GM08714 (cell line): ENCODE data around the gene RNF5.
A peak's percentile ranks its signal among the peaks of the same experiment; 100 is the strongest.
"Not testable (repeated sequence)": the region's sequence is repeated elsewhere in the genome, so short reads cannot be mapped to it uniquely, and the experiment has no call there.

Experiments used
- H3K4me3 ChIP-seq: fragments of 200-500 bp; sonication (Bioruptor generic); 2 replicates; pipeline ENCODE4 v1.5.1; 2014; ENCODE audit warnings: mild to moderate bottlenecking, low read length, inconsistent platforms
- ZNF274 ChIP-seq: IDR thresholded peaks from 2 replicates; pipeline ENCODE4 v1.6.1; 2012; ENCODE audit warnings: mild to moderate bottlenecking, low read depth, low read length

The RNF5 gene

GRCh38 chr6:32177788-32178546, at the start of gene RNF5:
TSS of gene RNF5 (plus strand) at chr6:32178405. CDS start at chr6:32178512, 107 bp downstream.
- no peak for TF ChIP-seq ZNF274
- H3K4me3 ChIP-seq: peak within 1 kb of the TSS; percentile 92

GRCh38 chr6:32128751-32129296, 49.4 kb upstream of the RNF5 start:
- no peak for TF ChIP-seq ZNF274

GRCh38 chr6:32129297-32130088, 48.7 kb upstream of the RNF5 start:
- H3K4me3 ChIP-seq: peak overlapping the region; percentile 83
- TF ChIP-seq ZNF274: no peak

More at GRCh38 chr6:32128751-32129296, 49.4 kb upstream of the RNF5 start:
- peak overlapping the region; percentile 83; the same call in 1 of the 2 replicates for H3K4me3 ChIP-seq

- no peak for TF ChIP-seq ZNF274
Measured at GRCh38 chr6:32131439-32131948, 46.7 kb upstream of the RNF5 start.

GRCh38 chr6:32132110-32132509, 46.1 kb upstream of the RNF5 start:
- no peak for TF ChIP-seq ZNF274
- H3K4me3 ChIP-seq: no peak overlapping the region

More at GRCh38 chr6:32131439-32131948, 46.7 kb upstream of the RNF5 start:
- H3K4me3 ChIP-seq: no peak overlapping the region

- TF ChIP-seq ZNF274: no peak
- no peak overlapping the region for H3K4me3 ChIP-seq
Measured at GRCh38 chr6:32133786-32134185, 44.4 kb upstream of the RNF5 start.

GRCh38 chr6:32137454-32137853, 40.8 kb upstream of the RNF5 start:
- no peak overlapping the region for H3K4me3 ChIP-seq
- TF ChIP-seq ZNF274: no peak

- no peak for TF ChIP-seq ZNF274
- H3K4me3 ChIP-seq: no peak overlapping the region
Measured at GRCh38 chr6:32139590-32139989, 38.6 kb upstream of the RNF5 start.

GRCh38 chr6:32140420-32141046, 37.7 kb upstream of the RNF5 start:
- no peak for TF ChIP-seq ZNF274
- H3K4me3 ChIP-seq: no peak overlapping the region

- H3K4me3 ChIP-seq: not testable (repeated sequence)
Measured at GRCh38 chr6:32144238-32144637, 34.0 kb upstream of the RNF5 start.

- H3K4me3 ChIP-seq: no peak overlapping the region
- TF ChIP-seq ZNF274: no peak
Measured at GRCh38 chr6:32146287-32146686, 31.9 kb upstream of the RNF5 start.

- no peak for TF ChIP-seq ZNF274
- H3K4me3 ChIP-seq: no peak overlapping the region
Measured at GRCh38 chr6:32146687-32147086, 31.5 kb upstream of the RNF5 start.

GRCh38 chr6:32147401-32148132, 30.6 kb upstream of the RNF5 start:
- H3K4me3 ChIP-seq: no peak overlapping the region
- no peak for TF ChIP-seq ZNF274

GRCh38 chr6:32148289-32149091, 29.7 kb upstream of the RNF5 start:
- no peak overlapping the region for H3K4me3 ChIP-seq
- no peak for TF ChIP-seq ZNF274
